Muscle of back (tissue), 11 donors: Measurements from ENCODE around the gene EML1. TPM values are rescaled to one million over a fixed set of nuclear protein-coding genes. Genes with fewer than 3 reads are reported as not detected.
A peak's percentile ranks its signal among the peaks of the same experiment; 100 is the strongest.

ENCODE experiments used
- DNase-seq, 3 donors: peaks; one replicate each; pipeline versions ENCODE4 v3.0.0 to v3.0.0-alpha.2; 2013
- polyA plus RNA-seq, 10 donors: library from polyadenylated mRNA; unstranded; fragments of 120-200 nt; gene quantifications; one replicate each; pipeline ENCODE4 v1.2.1, GENCODE V29; 2013; ENCODE audit not compliant: insufficient read length in 10 of 10

Gene EML1
- polyA plus RNA-seq, 10 donors = 38.0 to 53.9 (median 42.8) TPM

DNA sequence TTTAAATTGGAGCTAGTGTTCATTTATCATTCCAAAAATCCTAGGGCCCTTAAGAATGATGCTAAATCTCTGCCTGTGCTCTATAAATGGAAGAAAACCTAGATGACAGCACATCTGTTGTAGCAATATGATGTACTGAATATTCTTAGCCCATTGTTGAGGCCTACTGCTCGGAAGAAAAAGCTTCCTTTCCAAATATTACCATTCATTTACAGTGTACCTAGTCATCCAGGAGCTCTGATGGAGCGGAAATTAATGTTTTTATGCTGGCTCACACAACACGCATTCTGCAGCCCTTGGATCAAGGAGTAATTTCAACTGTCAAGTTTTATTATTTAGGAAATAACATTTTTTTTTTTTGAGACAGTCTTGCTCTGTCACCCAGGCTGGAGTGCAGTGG is 77.4 kb downstream of the EML1 start:
- DNase-seq = no peak

DNA sequence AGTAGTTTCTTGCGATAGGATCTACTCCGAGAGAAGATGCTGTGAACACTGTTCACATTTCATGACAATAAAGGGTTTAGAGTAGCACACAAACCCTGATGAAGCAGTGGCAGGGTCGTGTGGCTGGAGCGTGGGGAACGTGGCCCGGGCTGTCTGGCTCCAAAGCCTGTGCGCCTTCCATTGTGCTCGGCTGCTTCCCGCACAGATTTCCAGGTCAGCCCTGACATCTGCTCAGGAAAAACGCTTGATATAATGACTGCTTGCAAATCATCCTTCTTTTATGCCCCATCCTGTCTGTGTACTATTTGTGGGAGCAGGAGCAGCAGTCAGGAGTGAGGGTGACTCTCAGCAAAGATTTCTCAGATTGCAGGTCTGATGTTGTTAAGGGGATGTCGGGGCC is 78.6 kb downstream of the EML1 start:
- DNase-seq = no peak

DNA sequence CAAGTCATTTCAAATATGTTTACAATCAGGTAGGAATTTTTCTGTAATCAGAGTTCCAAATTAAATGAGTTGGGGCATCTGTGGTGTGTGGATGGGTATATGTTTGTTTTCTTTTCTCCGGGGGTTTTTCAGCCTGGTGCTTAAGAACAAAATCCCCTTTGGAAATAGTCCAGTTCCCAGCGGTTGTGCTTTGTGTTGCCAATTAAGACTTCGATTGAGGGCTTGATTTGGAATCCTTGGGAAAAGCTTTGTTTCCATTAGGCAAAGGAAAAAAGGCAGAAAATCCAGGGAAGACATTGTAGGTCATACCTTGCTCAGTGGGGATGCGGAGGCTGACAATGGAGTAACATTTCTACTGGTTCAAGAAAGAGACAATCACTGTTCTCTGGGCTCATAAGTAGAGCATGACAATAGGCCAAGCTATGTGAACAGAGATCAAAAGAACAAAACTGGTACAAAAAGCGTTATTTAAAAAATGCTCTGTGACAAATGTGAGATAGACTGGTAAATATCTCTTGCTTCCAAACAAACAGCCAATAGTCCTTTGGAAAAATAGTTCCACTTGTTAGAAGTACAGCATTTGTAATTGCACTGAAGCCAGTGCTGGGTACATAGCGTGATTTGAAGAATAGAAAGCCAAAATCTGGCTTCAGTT is 79.7 kb downstream of the EML1 start:
- no peak for DNase-seq

DNA sequence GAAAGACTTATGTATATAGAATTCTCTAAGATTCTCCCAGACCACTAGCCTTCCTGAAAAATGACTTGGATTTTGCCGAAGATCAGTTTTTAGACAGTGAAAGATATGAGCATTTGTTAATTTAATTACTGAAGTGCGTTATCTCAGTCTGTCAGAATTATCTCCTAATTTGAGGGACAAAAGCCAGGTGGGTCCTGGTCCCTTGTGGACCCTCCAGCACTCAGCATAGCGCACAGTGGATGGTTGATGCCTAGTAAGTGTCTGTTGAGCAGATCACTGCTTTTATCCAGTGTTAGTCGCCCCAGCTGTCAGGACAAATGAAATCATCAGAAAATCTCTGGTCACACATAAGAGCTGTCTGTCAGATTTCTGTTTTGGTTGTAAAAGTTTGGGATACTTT is 80.4 kb downstream of the EML1 start:
- DNase-seq = no peak

DNA sequence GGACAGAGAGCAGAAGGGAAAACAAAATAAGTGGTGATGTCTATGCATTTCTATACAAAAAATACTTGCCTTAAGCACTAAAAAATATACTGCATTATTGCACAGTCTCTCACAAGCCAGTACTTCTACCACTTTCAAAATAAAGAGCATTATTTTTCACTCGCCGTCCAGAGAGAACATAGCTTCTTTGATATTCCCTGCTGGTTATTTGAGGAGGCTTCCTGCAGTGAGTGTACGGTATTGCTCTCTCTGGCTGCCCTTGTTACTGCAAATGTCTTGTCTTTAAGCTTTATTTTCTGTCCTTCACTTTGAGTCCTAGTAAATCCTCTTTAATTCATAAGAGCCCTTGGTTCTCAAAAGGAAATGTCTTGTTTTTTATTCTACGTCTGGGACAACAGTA is 81.1 kb downstream of the EML1 start:
- no peak for DNase-seq

DNA sequence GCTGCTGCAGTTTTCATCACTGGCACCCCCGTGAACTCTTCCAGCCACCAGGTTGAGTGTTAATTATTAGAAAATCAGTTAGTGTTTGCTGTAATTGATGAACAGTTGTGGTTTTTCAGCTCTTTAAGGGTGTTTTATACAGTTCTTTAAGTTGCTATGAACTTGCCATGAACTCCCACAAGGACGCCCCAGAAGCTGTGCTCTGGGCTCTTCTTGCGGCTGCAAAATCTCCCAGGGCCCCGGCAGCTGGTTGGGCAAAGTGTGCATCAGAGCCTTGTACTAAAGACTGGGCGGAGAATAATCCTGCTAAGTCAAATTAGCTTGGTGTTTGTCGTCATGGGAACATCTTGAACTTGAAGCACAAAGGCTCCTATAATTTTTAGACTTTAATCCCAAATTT is 82.2 kb downstream of the EML1 start:
- DNase-seq = peak in 1 of 3 donors; percentile 63

DNA sequence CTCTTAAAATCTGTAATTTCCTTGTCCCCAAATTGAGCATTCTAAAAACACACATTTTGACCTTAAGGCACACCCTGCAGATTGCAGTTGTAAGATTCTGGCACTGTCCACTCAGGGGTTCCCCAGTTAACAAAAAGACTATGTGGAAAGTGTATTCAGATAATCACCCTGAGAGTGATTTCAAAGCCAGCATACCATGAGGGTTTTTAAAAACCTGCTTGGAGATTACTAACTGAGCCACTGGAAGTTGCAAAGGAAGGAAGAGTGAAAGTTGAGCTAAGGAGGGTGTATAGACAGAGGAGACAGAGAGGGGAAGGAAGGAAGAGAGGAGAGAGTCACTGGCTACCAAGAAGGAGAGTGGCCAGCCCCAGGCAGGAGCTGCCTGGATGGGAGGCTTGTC is 82.6 kb downstream of the EML1 start:
- DNase-seq = peak in 1 of 3 donors; percentile 34

DNA sequence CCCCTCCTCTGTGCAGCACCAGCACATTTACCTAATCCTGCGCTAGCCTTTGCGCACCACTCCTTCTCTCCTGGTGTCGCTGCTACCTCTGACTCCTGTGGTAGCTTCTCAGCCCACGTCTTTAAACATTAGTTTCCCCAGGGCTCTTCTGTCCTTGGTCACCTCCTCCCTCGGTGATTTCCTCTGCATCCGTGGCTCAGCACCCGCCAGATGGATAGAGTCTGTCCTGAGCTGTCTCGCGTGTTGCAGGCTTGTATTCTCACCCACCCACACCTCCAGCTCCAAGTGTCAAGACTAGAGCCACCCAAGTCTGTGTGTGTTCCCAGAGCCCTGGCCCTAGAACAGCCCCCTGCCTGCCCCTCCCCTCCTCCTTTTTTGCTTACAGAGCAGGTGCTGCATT is 83.2 kb downstream of the EML1 start:
- DNase-seq = no peak

DNA sequence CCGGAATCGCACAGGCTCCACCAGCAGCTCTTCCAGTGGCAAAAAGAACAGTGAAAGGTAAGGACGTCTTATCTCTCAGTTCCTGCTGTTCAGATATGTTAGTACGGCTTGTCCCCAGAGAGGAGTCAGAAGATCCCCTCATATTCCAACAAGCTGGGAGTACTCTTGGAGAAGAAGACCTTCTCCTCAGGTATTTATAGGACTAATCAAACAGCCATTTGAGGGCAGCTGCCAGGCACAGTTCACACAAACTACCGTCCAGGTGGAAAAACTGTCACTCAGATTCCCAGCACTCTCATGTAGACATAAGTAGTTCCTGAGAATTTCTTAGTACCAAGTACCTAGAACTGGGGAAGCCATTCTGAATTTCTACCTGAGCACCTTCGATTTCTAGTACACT is 85.3 kb downstream of the EML1 start:
- DNase-seq = no peak

DNA sequence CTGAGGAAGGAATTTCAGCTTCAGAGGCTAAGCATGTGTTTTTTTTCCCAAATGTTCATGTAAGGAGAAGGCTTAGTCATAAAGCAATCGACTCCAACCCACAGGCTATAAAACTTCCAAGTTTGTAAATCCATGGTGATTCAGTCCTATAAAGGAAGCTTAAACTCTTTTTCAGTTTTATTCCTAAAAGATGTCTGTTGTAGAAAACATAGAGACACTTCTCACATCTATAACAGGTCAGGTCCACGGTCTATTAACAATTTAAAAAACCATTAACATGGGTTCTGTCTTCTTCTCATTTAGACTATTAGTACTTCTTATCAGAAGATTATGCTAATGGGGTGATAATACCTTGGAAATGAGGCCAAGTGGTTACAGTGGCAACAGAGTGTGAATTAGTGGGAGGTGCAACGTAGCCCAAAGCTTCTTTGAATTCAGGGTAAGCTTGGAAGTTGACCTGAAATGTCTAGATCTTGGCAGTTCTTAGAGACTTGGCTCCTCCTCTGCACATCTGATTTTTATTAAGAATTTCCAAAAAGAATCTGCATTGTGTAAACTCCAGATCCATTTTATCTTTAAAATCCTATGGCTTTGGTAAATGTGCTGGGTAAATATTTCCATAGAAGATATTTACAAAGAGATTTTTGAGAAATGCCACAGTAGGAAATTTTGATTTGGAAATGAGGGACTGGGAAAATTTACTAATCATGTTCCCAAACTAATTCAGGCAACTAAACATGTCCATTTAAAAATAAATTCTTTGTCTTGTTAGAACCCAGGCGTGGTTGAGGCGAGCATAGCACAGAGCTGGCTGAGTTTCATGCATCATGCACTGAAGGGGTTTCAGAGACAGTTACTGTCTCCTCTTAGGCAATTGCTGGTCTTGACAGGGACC is 86.4 kb downstream of the EML1 start:
- DNase-seq = peak; percentile 68 to 89 (median 77)

DNA sequence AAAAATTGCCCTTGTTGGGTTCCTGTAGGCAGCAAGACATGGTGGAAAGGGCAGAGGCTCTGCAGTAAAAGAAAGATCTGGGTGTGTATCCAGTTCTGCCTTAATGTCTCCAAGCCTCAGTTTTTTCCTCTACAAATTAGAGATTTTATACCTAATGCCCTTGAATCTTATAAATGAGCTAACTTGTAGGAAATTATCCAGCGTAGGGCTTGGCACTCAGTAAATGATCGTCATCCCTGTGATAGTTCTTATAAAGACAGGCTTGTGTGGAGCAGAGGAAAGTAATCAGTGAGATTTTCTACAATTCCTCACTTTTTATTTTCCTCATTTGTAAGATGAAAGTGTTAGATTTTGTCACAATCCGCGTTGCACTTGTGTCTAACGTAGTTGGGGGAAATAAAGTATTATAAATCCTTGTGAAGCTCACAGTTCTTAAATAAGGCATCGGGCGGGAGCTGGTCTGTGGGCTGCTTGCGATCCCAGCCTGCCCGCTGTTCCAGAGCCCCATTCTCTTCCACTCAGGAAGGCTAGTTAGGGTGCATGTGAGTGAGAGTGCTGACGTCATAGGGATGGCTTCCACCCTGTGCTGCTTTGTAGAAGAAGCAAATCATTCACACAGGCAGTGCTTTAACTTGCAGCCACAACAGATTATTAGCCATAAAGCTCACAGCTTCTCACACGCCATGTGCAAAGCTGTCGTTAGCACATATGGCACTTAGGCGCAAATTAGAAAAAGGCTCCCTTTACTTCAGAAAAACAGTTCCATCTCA is 87.6 kb downstream of the EML1 start:
- peak in 1 of 3 donors; percentile 46 for DNase-seq

DNA sequence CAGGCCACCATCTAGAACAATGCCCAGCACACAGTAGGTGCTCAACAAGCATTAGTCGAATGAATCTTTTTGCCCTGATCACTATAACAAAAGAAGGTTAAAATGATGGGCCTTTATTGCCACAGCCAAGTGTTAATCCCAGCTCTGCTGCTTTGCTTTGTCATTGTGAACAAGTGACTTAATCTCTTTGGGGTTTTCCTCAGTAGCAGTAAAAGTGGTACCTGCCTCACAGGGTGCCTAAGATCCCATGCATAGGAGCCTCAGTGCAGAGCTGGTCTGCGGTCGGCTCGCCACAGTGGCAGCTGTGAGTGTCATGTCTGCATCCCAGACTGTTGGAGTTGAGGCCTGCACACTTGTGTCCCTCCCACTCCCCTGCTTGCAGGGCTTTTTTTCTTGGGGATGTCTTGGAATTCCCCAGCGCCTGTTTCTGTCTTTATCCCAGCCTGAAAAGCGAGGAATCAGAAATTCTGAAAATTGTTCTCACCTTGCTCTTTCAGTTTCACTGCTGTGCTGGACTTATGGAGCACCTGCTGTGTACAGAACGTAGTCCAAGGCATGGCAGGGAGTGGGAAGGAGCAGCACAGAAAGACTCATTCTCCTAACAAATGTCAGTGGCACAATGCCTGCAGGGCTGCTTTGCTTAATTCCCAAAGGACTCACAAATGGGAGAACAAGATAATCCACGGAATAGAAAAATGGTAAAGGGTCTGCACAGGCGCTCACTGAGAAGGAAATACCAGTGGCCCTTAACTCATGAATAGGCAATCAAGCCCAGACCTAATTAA is 90.8 kb downstream of the EML1 start:
- no peak for DNase-seq

DNA sequence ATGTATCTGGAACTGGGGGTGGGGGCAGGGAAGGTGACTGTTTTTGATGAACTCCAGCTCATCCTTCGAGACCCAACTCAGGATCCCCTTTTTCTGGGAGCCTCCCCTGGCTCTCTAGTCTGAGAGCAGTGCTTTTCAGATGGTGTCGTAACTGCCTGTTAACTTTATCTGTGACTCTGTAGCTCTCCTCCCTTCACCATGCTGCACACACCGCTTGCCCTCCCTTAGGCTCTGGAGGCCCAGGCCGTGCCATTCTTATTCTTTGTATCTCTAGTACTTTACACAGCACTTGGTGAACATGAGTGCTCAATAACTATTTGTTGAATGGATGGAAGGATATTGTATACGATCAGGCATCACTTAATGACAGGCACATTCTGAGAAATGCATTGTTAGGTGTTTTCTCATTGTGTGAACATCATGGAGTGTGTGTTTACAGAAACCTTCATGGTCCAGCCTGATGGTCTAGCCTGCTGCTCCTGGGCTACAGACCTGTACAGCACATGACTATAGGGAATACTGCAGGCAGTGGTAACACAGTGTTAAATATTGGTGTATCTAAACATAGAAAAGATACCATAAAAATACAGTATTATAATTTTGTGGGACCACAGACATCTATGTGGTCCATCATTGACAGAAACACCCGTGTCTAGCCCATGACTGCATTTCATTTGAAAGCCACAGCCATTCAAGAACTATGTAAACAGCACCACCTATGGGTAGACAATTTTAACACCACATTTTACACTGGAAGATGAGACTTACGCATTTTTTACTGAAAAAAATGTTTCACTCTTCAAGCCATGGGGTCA is 91.8 kb downstream of the EML1 start:
- peak; percentile 55 to 85 (median 73) for DNase-seq

DNA sequence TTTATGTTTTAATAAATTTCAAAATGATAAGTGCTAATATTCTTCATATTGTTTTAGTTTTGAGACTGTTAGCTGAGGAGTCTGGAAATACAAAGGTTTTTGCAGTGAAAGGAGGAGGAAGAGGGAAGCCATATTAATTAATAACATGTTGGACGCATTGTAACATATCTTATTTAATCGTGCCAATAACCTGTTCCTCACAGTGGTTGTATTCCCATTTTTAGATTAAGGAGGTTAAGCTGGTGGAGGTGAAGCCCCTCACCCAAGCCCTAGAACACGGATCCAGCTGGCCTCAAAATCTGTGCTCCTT is 92.4 kb downstream of the EML1 start:
- no peak for DNase-seq

DNA sequence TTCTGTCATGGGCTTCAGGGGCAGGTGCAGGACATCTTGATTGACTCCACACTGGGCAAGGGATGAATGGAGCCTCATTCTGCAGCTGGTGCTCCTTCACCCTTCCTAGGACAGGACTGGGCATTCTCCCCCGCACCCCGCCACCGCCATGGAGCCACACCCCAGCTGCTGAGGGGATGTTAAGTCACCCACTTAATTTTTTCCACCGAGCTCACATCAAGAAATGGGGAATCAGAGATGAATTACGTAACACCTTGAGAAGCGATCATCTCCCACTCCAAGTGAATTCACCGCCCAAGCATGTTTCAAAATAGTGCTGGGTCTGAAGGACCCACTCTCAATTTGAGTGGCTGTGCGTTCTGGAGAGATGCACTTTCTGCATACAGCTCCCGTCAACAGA is 94.2 kb downstream of the EML1 start:
- DNase-seq = no peak

DNA sequence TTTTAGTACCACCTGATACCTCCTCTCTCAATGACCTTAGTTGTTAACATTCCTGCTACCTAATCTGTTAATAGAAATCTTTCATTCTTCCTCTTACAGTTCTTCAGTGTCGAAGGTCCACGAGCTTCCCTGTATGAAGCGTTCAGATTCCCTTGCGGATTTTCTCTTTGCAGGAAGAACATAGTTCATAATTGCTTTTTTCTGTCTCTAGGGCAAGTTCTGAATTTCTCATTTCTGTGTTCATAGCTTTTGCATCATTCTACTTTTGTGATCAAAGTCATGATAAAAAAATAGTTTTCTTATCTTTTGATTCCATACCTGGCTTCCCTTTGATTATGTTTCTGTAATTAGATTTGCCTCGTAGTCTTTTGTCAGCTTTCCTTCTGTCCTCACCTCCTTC is 94.9 kb downstream of the EML1 start:
- no peak for DNase-seq

DNA sequence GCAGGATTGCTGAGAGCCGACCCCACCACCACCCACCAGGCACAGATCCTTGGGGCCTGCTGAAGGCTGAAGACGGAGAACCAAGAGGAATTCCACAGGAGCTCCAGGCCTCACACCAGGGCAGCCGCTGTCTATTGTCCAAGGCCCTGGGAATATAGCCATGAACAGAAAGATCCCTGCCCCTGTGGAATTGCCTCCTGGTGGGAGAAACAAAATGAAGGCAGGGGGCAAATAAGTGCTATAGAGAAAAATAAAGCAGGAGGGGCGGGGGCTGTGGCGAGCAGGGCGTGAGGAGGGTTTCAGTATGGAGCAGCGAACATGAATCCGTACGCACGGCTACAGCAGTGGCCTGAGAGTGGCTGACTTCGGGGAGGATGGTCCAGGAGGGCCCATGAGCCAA is 96.1 kb downstream of the EML1 start:
- no peak for DNase-seq

DNA sequence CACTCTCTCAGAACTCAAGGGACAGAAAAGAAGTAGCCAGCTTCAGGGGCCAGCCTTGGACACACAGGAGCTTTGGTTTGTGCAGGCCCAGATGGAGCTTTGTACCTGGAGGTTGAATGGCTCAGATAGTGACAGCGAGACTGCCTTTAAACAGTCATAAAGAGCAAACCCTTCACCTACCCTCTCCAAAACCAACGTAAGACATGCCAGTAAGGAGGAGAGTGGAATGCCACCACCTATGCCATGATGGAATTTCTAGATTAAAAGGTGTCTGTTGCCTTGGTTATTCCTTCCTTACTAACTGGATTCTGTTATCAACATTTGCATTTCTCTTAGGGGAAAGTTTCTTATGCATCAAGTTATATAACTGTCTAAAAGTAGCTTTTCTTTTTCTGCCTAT is 98.1 kb downstream of the EML1 start:
- no peak for DNase-seq

DNA sequence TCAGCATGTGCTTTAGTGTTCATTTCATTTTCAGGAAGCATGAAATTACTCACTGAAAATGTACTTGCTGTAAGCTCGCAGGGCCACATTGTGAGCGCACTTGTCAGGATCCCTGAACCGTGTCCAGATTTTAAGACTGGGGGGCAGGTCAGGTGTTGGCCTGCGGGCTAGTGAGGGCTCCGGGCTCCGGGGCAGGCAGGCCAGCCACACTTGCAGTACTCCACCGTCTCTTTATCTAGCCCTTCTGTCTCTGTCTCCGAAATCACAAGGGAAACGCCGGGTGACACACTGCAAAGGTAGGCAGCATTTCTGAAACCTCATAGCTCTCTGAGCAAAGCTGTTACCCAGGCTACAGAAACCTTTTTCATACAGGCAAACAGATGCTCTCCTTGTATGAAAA is 98.7 kb downstream of the EML1 start:
- no peak for DNase-seq

DNA sequence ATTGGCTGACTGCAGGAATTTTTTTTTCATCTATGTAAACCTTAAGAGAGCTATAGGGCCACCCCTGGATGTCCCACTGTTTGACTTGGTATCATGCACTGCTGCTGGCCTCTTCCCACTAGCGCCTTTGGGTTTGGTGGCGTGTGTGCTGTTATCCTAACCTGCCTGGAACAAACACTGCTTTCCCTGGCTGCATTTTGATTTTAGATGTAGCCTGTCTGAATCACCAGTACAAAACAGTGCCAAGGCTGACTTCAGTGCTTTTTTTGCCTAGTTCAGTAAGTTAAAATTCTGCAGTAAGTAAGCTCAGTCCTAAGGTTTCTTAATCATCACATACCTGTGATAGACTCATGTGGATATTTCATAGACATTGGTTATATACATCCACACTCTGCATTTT is 99.2 kb downstream of the EML1 start:
- DNase-seq = no peak

DNA sequence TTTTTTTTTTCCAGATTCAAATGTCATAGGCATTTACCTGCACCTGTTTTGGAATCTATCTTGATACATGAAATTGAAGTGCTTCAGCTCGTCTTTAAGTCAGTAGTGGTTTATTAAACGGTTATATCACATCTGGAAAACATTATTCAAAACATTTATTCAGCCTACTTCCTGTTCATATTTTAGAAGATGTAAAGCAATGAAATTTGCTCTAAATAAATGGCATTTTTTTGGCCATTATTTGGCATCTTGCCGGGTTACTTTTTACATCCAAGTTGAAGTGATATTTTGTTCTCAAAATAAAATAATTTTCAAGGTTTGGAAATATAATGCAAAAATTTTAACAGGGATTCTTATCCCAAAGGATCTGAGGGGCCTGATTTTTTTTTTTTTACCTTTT is 103.1 kb downstream of the EML1 start:
- DNase-seq = no peak
